Neural cell (in vitro differentiated cells): ENCODE results near the gene MOCOS. TPM values are rescaled to one million over a fixed set of nuclear protein-coding genes. Genes with fewer than 3 reads are reported as not detected.

Experiments
- H2AFZ ChIP-seq: fragments of 200-600, 300-800 bp; sonication (generic), shearing (Covaris generic); 2 replicates; pipeline ENCODE4 v1.6.0; 2014; ENCODE audit warnings: low read depth, mild to moderate bottlenecking, antibody characterized with exemption, low read length, moderate library complexity
- H3F3A ChIP-seq: fragments of 200-600 bp; shearing (Covaris generic); 2 replicates; pipeline ENCODE4 v1.6.1; 2016; ENCODE audit warnings: mild to moderate bottlenecking, moderate library complexity, mixed read lengths, antibody characterized with exemption, low read length; ENCODE audit not compliant: insufficient read depth, poor library complexity, severe bottlenecking
- H3K27ac ChIP-seq: fragments of 200-600, 300-800 bp; sonication (generic), shearing (Covaris generic); 2 replicates; pipeline ENCODE4 v1.5.1; 2014; ENCODE audit warnings: mild to moderate bottlenecking, low read length, moderate library complexity
- H3K27me3 ChIP-seq: fragments of 300-800, 200-600 bp; sonication (generic), shearing (Covaris generic); 2 replicates; pipeline ENCODE4 v1.6.0; 2014; ENCODE audit warnings: mild to moderate bottlenecking, low read depth, low read length, moderate library complexity; ENCODE audit not compliant: insufficient read depth
- H3K36me3 ChIP-seq: fragments of 300-800, 200-600 bp; sonication (generic), shearing (Covaris generic); 2 replicates; pipeline ENCODE4 v1.5.1; 2014; ENCODE audit warnings: mild to moderate bottlenecking, antibody characterized with exemption, low read length, moderate library complexity; ENCODE audit not compliant: insufficient read depth
- H3K4me2 ChIP-seq: fragments of 300-800, 200-600 bp; sonication (generic), shearing (Covaris generic); 2 replicates; pipeline ENCODE4 v1.6.0; 2014; ENCODE audit warnings: mild to moderate bottlenecking, low read length
- H3K4me3 ChIP-seq: fragments of 300-800, 200-600 bp; sonication (generic), shearing (Covaris generic); 2 replicates; pipeline ENCODE4 v1.5.1; 2014; ENCODE audit warnings: mild to moderate bottlenecking, low read length, moderate library complexity
- H3K79me2 ChIP-seq: fragments of 200-600 bp; shearing (Covaris generic); replicated peaks from 2 replicates; pipeline ENCODE4 v1.6.0; 2014; ENCODE audit warnings: mild to moderate bottlenecking, low read length, moderate library complexity; ENCODE audit not compliant: insufficient read depth
- H3K9ac ChIP-seq: fragments of 300-800, 200-600 bp; sonication (generic), shearing (Covaris generic); 2 replicates; pipeline ENCODE4 v1.6.1; 2016; ENCODE audit warnings: mild to moderate bottlenecking, low read length, mixed read lengths
- H3K9me2 ChIP-seq: fragments of 200-600 bp; shearing (Covaris generic); 2 replicates; pipeline ENCODE4 v1.6.1; 2016; ENCODE audit warnings: mild to moderate bottlenecking, low read length, mixed read lengths; ENCODE audit not compliant: insufficient read depth
- H3K9me3 ChIP-seq: fragments of 200-600, 300-800 bp; sonication (generic), shearing (Covaris generic); 2 replicates; pipeline ENCODE4 v1.6.1; 2016; ENCODE audit warnings: mild to moderate bottlenecking, mixed run types, low read length, moderate library complexity, mixed read lengths
- H4K20me1 ChIP-seq: fragments of 200-600 bp; shearing (Covaris generic); 2 replicates; pipeline ENCODE4 v1.6.1; 2016; ENCODE audit warnings: mild to moderate bottlenecking, mixed run types; ENCODE audit not compliant: insufficient read depth
- EP300 ChIP-seq: fragments of 450-650 bp; conservative IDR thresholded peaks from 2 replicates; pipeline ENCODE4 v1.6.1; 2014; ENCODE audit warnings: antibody characterized with exemption, mild to moderate bottlenecking, moderate library complexity; ENCODE audit not compliant: poor library complexity, severe bottlenecking
- EZH2 ChIP-seq: fragments of 200-600, 300-800 bp; shearing (Covaris generic), sonication (generic); IDR thresholded peaks from 2 replicates; pipeline ENCODE4 v1.6.1; 2014; ENCODE audit warnings: antibody characterized with exemption, low read length, borderline replicate concordance, mild to moderate bottlenecking; ENCODE audit not compliant: insufficient read depth, poor library complexity, severe bottlenecking
- MXI1 ChIP-seq: fragments of 450-650 bp; conservative IDR thresholded peaks from 2 replicates; pipeline ENCODE4 v1.6.1; 2014; ENCODE audit warnings: antibody characterized with exemption, mild to moderate bottlenecking; ENCODE audit not compliant: poor library complexity, severe bottlenecking
- POLR2AphosphoS5 ChIP-seq: IDR thresholded peaks from 2 replicates; pipeline ENCODE4 v1.6.1; 2012
- RAD21 ChIP-seq: fragments of 450-650 bp; conservative IDR thresholded peaks from 2 replicates; pipeline ENCODE4 v1.6.1; 2014; ENCODE audit warnings: antibody characterized with exemption, mild to moderate bottlenecking, moderate library complexity
- REST ChIP-seq: IDR thresholded peaks from 2 replicates; pipeline ENCODE4 v1.6.1; 2012; ENCODE audit warnings: borderline replicate concordance
- SMC3 ChIP-seq: fragments of 450-650 bp; conservative IDR thresholded peaks from 2 replicates; pipeline ENCODE4 v1.6.1; 2014; ENCODE audit warnings: antibody characterized with exemption, mild to moderate bottlenecking, moderate library complexity; ENCODE audit not compliant: poor library complexity
- TAF1 ChIP-seq: IDR thresholded peaks from 2 replicates; pipeline ENCODE4 v1.6.1; 2012; ENCODE audit warnings: low read depth
- polyA plus RNA-seq: library from polyadenylated mRNA; depleted of rRNA; stranded (reverse); fragments of >200 nt; gene quantifications from 2 replicates; pipeline ENCODE4 v1.2.3, GENCODE V29; 2014
- TF ChIP-seq, protein P1 (sequence below): fragments of 450-650 bp; IDR thresholded peaks from 2 replicates; pipeline ENCODE4 v1.5.1; 2014; ENCODE audit warnings: antibody characterized with exemption, mild to moderate bottlenecking, moderate library complexity; ENCODE audit not compliant: poor library complexity, severe bottlenecking

The MOCOS gene
- polyA plus RNA-seq, 1 donor from 2014 or later, result not detected

- Histone ChIP-seq H3K4me3 (no peak overlapping the region), H3K27ac (no peak overlapping the region), H3F3A (no peaks in the 10 kb centered on the region), H3K9ac (no peak overlapping the region), H3K4me2 (no peak overlapping the region), H3K79me2 (no peaks in the 10 kb centered on the region), H3K9me2 (no peaks in the 10 kb centered on the region), H3K27me3 (no peaks in the 10 kb centered on the region), H2AFZ (no peak overlapping the region), H3K9me3 (no peaks in the 10 kb centered on the region), H4K20me1 (no peaks in the 10 kb centered on the region), H3K36me3 (no peaks in the 10 kb centered on the region)
- TF ChIP-seq SMC3 (no peak), MXI1 (no peak), EZH2 (no peak), REST (no peak), TAF1 (no peak), RAD21 (no peak), EP300 (no peak), POLR2AphosphoS5 (no peak)
- TF ChIP-seq, protein P1, sequence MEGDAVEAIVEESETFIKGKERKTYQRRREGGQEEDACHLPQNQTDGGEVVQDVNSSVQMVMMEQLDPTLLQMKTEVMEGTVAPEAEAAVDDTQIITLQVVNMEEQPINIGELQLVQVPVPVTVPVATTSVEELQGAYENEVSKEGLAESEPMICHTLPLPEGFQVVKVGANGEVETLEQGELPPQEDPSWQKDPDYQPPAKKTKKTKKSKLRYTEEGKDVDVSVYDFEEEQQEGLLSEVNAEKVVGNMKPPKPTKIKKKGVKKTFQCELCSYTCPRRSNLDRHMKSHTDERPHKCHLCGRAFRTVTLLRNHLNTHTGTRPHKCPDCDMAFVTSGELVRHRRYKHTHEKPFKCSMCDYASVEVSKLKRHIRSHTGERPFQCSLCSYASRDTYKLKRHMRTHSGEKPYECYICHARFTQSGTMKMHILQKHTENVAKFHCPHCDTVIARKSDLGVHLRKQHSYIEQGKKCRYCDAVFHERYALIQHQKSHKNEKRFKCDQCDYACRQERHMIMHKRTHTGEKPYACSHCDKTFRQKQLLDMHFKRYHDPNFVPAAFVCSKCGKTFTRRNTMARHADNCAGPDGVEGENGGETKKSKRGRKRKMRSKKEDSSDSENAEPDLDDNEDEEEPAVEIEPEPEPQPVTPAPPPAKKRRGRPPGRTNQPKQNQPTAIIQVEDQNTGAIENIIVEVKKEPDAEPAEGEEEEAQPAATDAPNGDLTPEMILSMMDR, result no peak
Observed at GRCh38 chr18:36199691-36200295, 12.5 kb downstream of the MOCOS start.

- Histone ChIP-seq H3K27me3 (no peaks in the 10 kb centered on the region), H3K9ac (no peak overlapping the region), H3K79me2 (no peaks in the 10 kb centered on the region), H3K27ac (no peak overlapping the region), H3K4me2 (no peak overlapping the region), H3K4me3 (no peak overlapping the region), H2AFZ (no peak overlapping the region), H3K9me2 (no peaks in the 10 kb centered on the region), H3K9me3 (no peaks in the 10 kb centered on the region), H3K36me3 (no peaks in the 10 kb centered on the region), H3F3A (no peaks in the 10 kb centered on the region), H4K20me1 (no peaks in the 10 kb centered on the region)
- no peak for TF ChIP-seq RAD21
- no peak for TF ChIP-seq POLR2AphosphoS5
- TF ChIP-seq, protein P1, result no peak
- no peak for TF ChIP-seq REST
- no peak for TF ChIP-seq SMC3
- no peak for TF ChIP-seq EP300
- TF ChIP-seq TAF1, result no peak
- TF ChIP-seq MXI1, result no peak
- no peak for TF ChIP-seq EZH2
Observed at GRCh38 chr18:36200354-36200771, 13.1 kb downstream of the MOCOS start.
